Activated CD8-positive, alpha-beta memory T cell treated with anti-CD3 and anti-CD28 coated beads, Interleukin-2, amount 50 U/mL, for 4 hours (primary cell): ENCODE results near the gene USP15.
"Not testable (repeated sequence)": the region's sequence is repeated elsewhere in the genome, so short reads cannot be mapped to it uniquely, and the experiment has no call there.

Experiments
- DNase-seq: peaks from one replicate; pipeline ENCODE4 v3.0.0-alpha.2; 2020

The USP15 gene

GRCh38 chr12:62332598-62332997, 72.4 kb downstream of the USP15 start:
- no peak for DNase-seq

GRCh38 chr12:62335057-62335456, 74.9 kb downstream of the USP15 start:
- DNase-seq, result no peak

GRCh38 chr12:62335796-62336195, 75.6 kb downstream of the USP15 start:
- no peak for DNase-seq

GRCh38 chr12:62337643-62338042, 77.4 kb downstream of the USP15 start:
- DNase-seq, result not testable (repeated sequence)

GRCh38 chr12:62342614-62343303, 82.6 kb downstream of the USP15 start:
- not testable (repeated sequence) for DNase-seq

GRCh38 chr12:62343304-62344120, 83.3 kb downstream of the USP15 start:
- not testable (repeated sequence) for DNase-seq

GRCh38 chr12:62344731-62345556, 84.7 kb downstream of the USP15 start:
- DNase-seq, result not testable (repeated sequence)

GRCh38 chr12:62345667-62346066, 85.5 kb downstream of the USP15 start:
- no peak for DNase-seq

- no peak for DNase-seq
These were observed 86.6 kb downstream of the USP15 start for GRCh38 chr12:62346817-62347216.

- DNase-seq, result no peak
These were observed 87.9 kb downstream of the USP15 start for GRCh38 chr12:62347922-62348650.

- no peak for DNase-seq
These were observed 90.3 kb downstream of the USP15 start for GRCh38 chr12:62350554-62350953.

GRCh38 chr12:62351326-62351725, 91.1 kb downstream of the USP15 start:
- DNase-seq, result no peak

- DNase-seq, result no peak
These were observed 100.8 kb downstream of the USP15 start for GRCh38 chr12:62361048-62361447.

GRCh38 chr12:62363506-62363905, 103.3 kb downstream of the USP15 start:
- no peak for DNase-seq

GRCh38 chr12:62364697-62365096, 104.5 kb downstream of the USP15 start:
- DNase-seq, result not testable (repeated sequence)

- DNase-seq, result not testable (repeated sequence)
These were observed 105.6 kb downstream of the USP15 start for GRCh38 chr12:62365846-62366245.

- DNase-seq, result not testable (repeated sequence)
These were observed 108.4 kb downstream of the USP15 start for GRCh38 chr12:62368430-62369223.

GRCh38 chr12:62370189-62370588, 110.0 kb downstream of the USP15 start:
- no peak for DNase-seq

GRCh38 chr12:62371661-62372060, 111.5 kb downstream of the USP15 start:
- DNase-seq, result no peak

- DNase-seq, result no peak
These were observed 111.9 kb downstream of the USP15 start for GRCh38 chr12:62372134-62372533.

- no peak for DNase-seq
These were observed 112.6 kb downstream of the USP15 start for GRCh38 chr12:62372825-62373224.

GRCh38 chr12:62375603-62376002, 115.4 kb downstream of the USP15 start:
- no peak for DNase-seq
